Ishikawa (cell line): ENCODE results near the gene TIPARP.

Experiments used
- CEBPB ChIP-seq: IDR thresholded peaks from 2 replicates; pipeline ENCODE4 v1.6.1; 2012
- CREB1 ChIP-seq: IDR thresholded peaks from 2 replicates; pipeline ENCODE4 v1.6.1; 2012; ENCODE audit warnings: low read depth
- EGR1 ChIP-seq: IDR thresholded peaks from 2 replicates; pipeline ENCODE4 v1.6.1; 2012
- EP300 ChIP-seq: IDR thresholded peaks from 2 replicates; pipeline ENCODE4 v1.6.1; 2012; ENCODE audit warnings: borderline replicate concordance
- FOXM1 ChIP-seq: IDR thresholded peaks from 2 replicates; pipeline ENCODE4 v1.6.1; 2012; ENCODE audit warnings: low read depth, borderline replicate concordance
- MAX ChIP-seq: IDR thresholded peaks from 2 replicates; pipeline ENCODE4 v1.6.1; 2012
- NFIC ChIP-seq: IDR thresholded peaks from 2 replicates; pipeline ENCODE4 v1.6.1; 2012
- RAD21 ChIP-seq: IDR thresholded peaks from 2 replicates; pipeline ENCODE4 v1.6.1; 2012; ENCODE audit warnings: low read depth
- REST ChIP-seq: IDR thresholded peaks from 2 replicates; pipeline ENCODE4 v1.6.1; 2012; ENCODE audit warnings: low read depth, mild to moderate bottlenecking
- TAF1 ChIP-seq: IDR thresholded peaks from 2 replicates; pipeline ENCODE4 v1.6.1; 2012; ENCODE audit warnings: low read depth, mild to moderate bottlenecking
- TCF12 ChIP-seq: IDR thresholded peaks from 2 replicates; pipeline ENCODE4 v1.6.1; 2012; ENCODE audit warnings: low read depth
- TEAD4 ChIP-seq: IDR thresholded peaks from 2 replicates; pipeline ENCODE4 v1.6.1; 2012
- USF1 ChIP-seq: IDR thresholded peaks from 2 replicates; pipeline ENCODE4 v1.6.1; 2012
- YY1 ChIP-seq: IDR thresholded peaks from 2 replicates; pipeline ENCODE4 v1.6.1; 2012; ENCODE audit warnings: low read depth
- ZBTB7A ChIP-seq: IDR thresholded peaks from 2 replicates; pipeline ENCODE4 v1.6.1; 2012; ENCODE audit warnings: low read depth

Gene TIPARP

GRCh38 chr3:156628836-156629618, 45.4 kb upstream of the TIPARP start:
- no peak for TF ChIP-seq FOXM1

- TF ChIP-seq NFIC = peak; percentile 42; the same call in 1 of the 2 replicates
- peak; percentile 31; the same call in 1 of the 2 replicates for TF ChIP-seq MAX
- TF ChIP-seq TEAD4 = peak; percentile 91
- no peak for TF ChIP-seq USF1
- 0 out of 2 replicates have a peak, but pooled peaks have one; percentile 49 for TF ChIP-seq TCF12
- peak; percentile 74; the same call in 1 of the 2 replicates for TF ChIP-seq EP300
- TF ChIP-seq REST = no peak
Observed at GRCh38 chr3:156630081-156630772, 44.2 kb upstream of the TIPARP start.

GRCh38 chr3:156630773-156631093, 43.7 kb upstream of the TIPARP start:
- no peak for TF ChIP-seq EGR1
- TF ChIP-seq TAF1 = no peak
- TF ChIP-seq MAX = 0 out of 2 replicates have a peak, but pooled peaks have one; percentile 6
- no peak for TF ChIP-seq ZBTB7A
- no peak for TF ChIP-seq EP300
- TF ChIP-seq CEBPB = no peak

- TF ChIP-seq NFIC = peak; percentile 16; the same call in 1 of the 2 replicates
- no peak for TF ChIP-seq USF1
- TF ChIP-seq TCF12 = peak; percentile 72
- TF ChIP-seq TAF1 = no peak
- no peak for TF ChIP-seq EP300
- 0 out of 2 replicates have a peak, but pooled peaks have one; percentile 3 for TF ChIP-seq MAX
- TF ChIP-seq RAD21 = no peak
- no peak for TF ChIP-seq YY1
- TF ChIP-seq FOXM1 = no peak
- TF ChIP-seq CREB1 = no peak
Observed at GRCh38 chr3:156631323-156631722, 43.1 kb upstream of the TIPARP start.

- TF ChIP-seq TCF12 = no peak
- no peak for TF ChIP-seq TEAD4
- no peak for TF ChIP-seq EGR1
- TF ChIP-seq CREB1 = no peak
- TF ChIP-seq EP300 = no peak
- TF ChIP-seq ZBTB7A = no peak
- TF ChIP-seq REST = no peak
- no peak for TF ChIP-seq MAX
- no peak for TF ChIP-seq YY1
- no peak for TF ChIP-seq FOXM1
- no peak for TF ChIP-seq NFIC
- TF ChIP-seq CEBPB = no peak
- no peak for TF ChIP-seq USF1
- TF ChIP-seq TAF1 = no peak
- TF ChIP-seq RAD21 = no peak
Observed at GRCh38 chr3:156632601-156633000, 41.8 kb upstream of the TIPARP start.
